ENCODE results near the gene OPN1MW2.
"Not testable (repeated sequence)": the region's sequence is repeated elsewhere in the genome, so short reads cannot be mapped to it uniquely, and the experiment has no call there.

The OPN1MW2 gene

GRCh38 chrX:154219456-154219855 is at the start of gene OPN1MW2:
TSS of gene OPN1MW2 (plus strand) at chrX:154219756. CDS start at chrX:154219816, 60 bp downstream.
- DNase-seq = not testable (repeated sequence)

GRCh38 chrX:154172535-154172943 is 47.0 kb upstream of the OPN1MW2 start:
- not testable (repeated sequence) for DNase-seq

GRCh38 chrX:154174356-154174755 is 45.2 kb upstream of the OPN1MW2 start:
- not testable (repeated sequence) for DNase-seq

GRCh38 chrX:154182296-154182695 is 37.3 kb upstream of the OPN1MW2 start, which contains the start of gene OPN1MW:
TSS of gene OPN1MW (plus strand) at chrX:154182596. CDS start at chrX:154182678, 82 bp downstream.
- not testable (repeated sequence) for DNase-seq

GRCh38 chrX:154183794-154184193 is 35.8 kb upstream of the OPN1MW2 start:
- not testable (repeated sequence) for DNase-seq

GRCh38 chrX:154192846-154193245 is 26.7 kb upstream of the OPN1MW2 start:
- DNase-seq = not testable (repeated sequence)

- DNase-seq = not testable (repeated sequence)
These were observed 25.2 kb upstream of the OPN1MW2 start for GRCh38 chrX:154194316-154194715.

GRCh38 chrX:154196466-154196865 is 23.1 kb upstream of the OPN1MW2 start:
- not testable (repeated sequence) for DNase-seq

- not testable (repeated sequence) for DNase-seq
These were observed 9.7 kb upstream of the OPN1MW2 start for GRCh38 chrX:154209670-154210418.

- DNase-seq = not testable (repeated sequence)
These were observed 8.5 kb upstream of the OPN1MW2 start for GRCh38 chrX:154211057-154211456.

GRCh38 chrX:154211499-154211898 is 8.1 kb upstream of the OPN1MW2 start:
- not testable (repeated sequence) for DNase-seq

GRCh38 chrX:154225292-154225691 is 5.7 kb downstream of the OPN1MW2 start:
- not testable (repeated sequence) for DNase-seq

GRCh38 chrX:154226706-154227105 is 7.2 kb downstream of the OPN1MW2 start:
- DNase-seq = not testable (repeated sequence)

GRCh38 chrX:154231443-154231842 is 11.9 kb downstream of the OPN1MW2 start:
- not testable (repeated sequence) for DNase-seq

- DNase-seq = not testable (repeated sequence)
These were observed 14.1 kb downstream of the OPN1MW2 start for GRCh38 chrX:154233620-154234019.

- DNase-seq = not testable (repeated sequence)
These were observed 19.5 kb downstream of the OPN1MW2 start for GRCh38 chrX:154238939-154239559.

GRCh38 chrX:154239982-154240503 is 20.5 kb downstream of the OPN1MW2 start:
- DNase-seq = not testable (repeated sequence)

- not testable (repeated sequence) for DNase-seq
These were observed 28.0 kb downstream of the OPN1MW2 start for GRCh38 chrX:154247377-154248045.

GRCh38 chrX:154248076-154248475 is 28.5 kb downstream of the OPN1MW2 start:
- DNase-seq = not testable (repeated sequence)

- not testable (repeated sequence) for DNase-seq
These were observed 37.7 kb downstream of the OPN1MW2 start, which contains the start of gene OPN1MW3 for GRCh38 chrX:154257282-154257681. TSS of gene OPN1MW3 (plus strand) at chrX:154257582. CDS start at chrX:154257620, 38 bp downstream.

- not testable (repeated sequence) for DNase-seq
These were observed 39.2 kb downstream of the OPN1MW2 start for GRCh38 chrX:154258711-154259110.

- DNase-seq = not testable (repeated sequence)
These were observed 43.5 kb downstream of the OPN1MW2 start for GRCh38 chrX:154263072-154263471.

- not testable (repeated sequence) for DNase-seq
These were observed 49.7 kb downstream of the OPN1MW2 start for GRCh38 chrX:154269245-154269644.
